Neural cell (in vitro differentiated cells): ENCODE data around the gene ADGRB2. TPM values are rescaled to one million over a fixed set of nuclear protein-coding genes. Genes with fewer than 3 reads are reported as not detected.

Experiments used
- H2AFZ ChIP-seq: fragments of 200-600, 300-800 bp; sonication (generic), shearing (Covaris generic); 2 replicates; pipeline ENCODE4 v1.6.0; 2014; ENCODE audit warnings: low read depth, mild to moderate bottlenecking, antibody characterized with exemption, low read length, moderate library complexity
- H3F3A ChIP-seq: fragments of 200-600 bp; shearing (Covaris generic); 2 replicates; pipeline ENCODE4 v1.6.1; 2016; ENCODE audit warnings: mild to moderate bottlenecking, moderate library complexity, mixed read lengths, antibody characterized with exemption, low read length; ENCODE audit not compliant: insufficient read depth, poor library complexity, severe bottlenecking
- H3K27ac ChIP-seq: fragments of 200-600, 300-800 bp; sonication (generic), shearing (Covaris generic); 2 replicates; pipeline ENCODE4 v1.5.1; 2014; ENCODE audit warnings: mild to moderate bottlenecking, low read length, moderate library complexity
- H3K27me3 ChIP-seq: fragments of 300-800, 200-600 bp; sonication (generic), shearing (Covaris generic); 2 replicates; pipeline ENCODE4 v1.6.0; 2014; ENCODE audit warnings: mild to moderate bottlenecking, low read depth, low read length, moderate library complexity; ENCODE audit not compliant: insufficient read depth
- H3K36me3 ChIP-seq: fragments of 300-800, 200-600 bp; sonication (generic), shearing (Covaris generic); 2 replicates; pipeline ENCODE4 v1.5.1; 2014; ENCODE audit warnings: mild to moderate bottlenecking, antibody characterized with exemption, low read length, moderate library complexity; ENCODE audit not compliant: insufficient read depth
- H3K4me2 ChIP-seq: fragments of 300-800, 200-600 bp; sonication (generic), shearing (Covaris generic); 2 replicates; pipeline ENCODE4 v1.6.0; 2014; ENCODE audit warnings: mild to moderate bottlenecking, low read length
- H3K4me3 ChIP-seq: fragments of 300-800, 200-600 bp; sonication (generic), shearing (Covaris generic); 2 replicates; pipeline ENCODE4 v1.5.1; 2014; ENCODE audit warnings: mild to moderate bottlenecking, low read length, moderate library complexity
- H3K79me2 ChIP-seq: fragments of 200-600 bp; shearing (Covaris generic); replicated peaks from 2 replicates; pipeline ENCODE4 v1.6.0; 2014; ENCODE audit warnings: mild to moderate bottlenecking, low read length, moderate library complexity; ENCODE audit not compliant: insufficient read depth
- H3K9ac ChIP-seq: fragments of 300-800, 200-600 bp; sonication (generic), shearing (Covaris generic); 2 replicates; pipeline ENCODE4 v1.6.1; 2016; ENCODE audit warnings: mild to moderate bottlenecking, low read length, mixed read lengths
- H3K9me2 ChIP-seq: fragments of 200-600 bp; shearing (Covaris generic); 2 replicates; pipeline ENCODE4 v1.6.1; 2016; ENCODE audit warnings: mild to moderate bottlenecking, low read length, mixed read lengths; ENCODE audit not compliant: insufficient read depth
- H3K9me3 ChIP-seq: fragments of 200-600, 300-800 bp; sonication (generic), shearing (Covaris generic); 2 replicates; pipeline ENCODE4 v1.6.1; 2016; ENCODE audit warnings: mild to moderate bottlenecking, mixed run types, low read length, moderate library complexity, mixed read lengths
- H4K20me1 ChIP-seq: fragments of 200-600 bp; shearing (Covaris generic); 2 replicates; pipeline ENCODE4 v1.6.1; 2016; ENCODE audit warnings: mild to moderate bottlenecking, mixed run types; ENCODE audit not compliant: insufficient read depth
- CTCF ChIP-seq: fragments of 450-650 bp; IDR thresholded peaks from 2 replicates; pipeline ENCODE4 v1.5.1; 2014; ENCODE audit warnings: antibody characterized with exemption, mild to moderate bottlenecking, moderate library complexity; ENCODE audit not compliant: poor library complexity, severe bottlenecking
- EP300 ChIP-seq: fragments of 450-650 bp; conservative IDR thresholded peaks from 2 replicates; pipeline ENCODE4 v1.6.1; 2014; ENCODE audit warnings: antibody characterized with exemption, mild to moderate bottlenecking, moderate library complexity; ENCODE audit not compliant: poor library complexity, severe bottlenecking
- EZH2 ChIP-seq: fragments of 200-600, 300-800 bp; shearing (Covaris generic), sonication (generic); IDR thresholded peaks from 2 replicates; pipeline ENCODE4 v1.6.1; 2014; ENCODE audit warnings: antibody characterized with exemption, low read length, borderline replicate concordance, mild to moderate bottlenecking; ENCODE audit not compliant: insufficient read depth, poor library complexity, severe bottlenecking
- MXI1 ChIP-seq: fragments of 450-650 bp; conservative IDR thresholded peaks from 2 replicates; pipeline ENCODE4 v1.6.1; 2014; ENCODE audit warnings: antibody characterized with exemption, mild to moderate bottlenecking; ENCODE audit not compliant: poor library complexity, severe bottlenecking
- POLR2AphosphoS5 ChIP-seq: IDR thresholded peaks from 2 replicates; pipeline ENCODE4 v1.6.1; 2012
- RAD21 ChIP-seq: fragments of 450-650 bp; conservative IDR thresholded peaks from 2 replicates; pipeline ENCODE4 v1.6.1; 2014; ENCODE audit warnings: antibody characterized with exemption, mild to moderate bottlenecking, moderate library complexity
- REST ChIP-seq: IDR thresholded peaks from 2 replicates; pipeline ENCODE4 v1.6.1; 2012; ENCODE audit warnings: borderline replicate concordance
- SMC3 ChIP-seq: fragments of 450-650 bp; conservative IDR thresholded peaks from 2 replicates; pipeline ENCODE4 v1.6.1; 2014; ENCODE audit warnings: antibody characterized with exemption, mild to moderate bottlenecking, moderate library complexity; ENCODE audit not compliant: poor library complexity
- TAF1 ChIP-seq: IDR thresholded peaks from 2 replicates; pipeline ENCODE4 v1.6.1; 2012; ENCODE audit warnings: low read depth
- polyA plus RNA-seq: library from polyadenylated mRNA; depleted of rRNA; stranded (reverse); fragments of >200 nt; gene quantifications from 2 replicates; pipeline ENCODE4 v1.2.3, GENCODE V29; 2014

The ADGRB2 gene
- polyA plus RNA-seq, 1 donor from 2014 or later = 45.0 TPM

GRCh38 chr1:31762726-31763670, 1.1 kb downstream of the ADGRB2 start:
- Histone ChIP-seq H3K27ac (peak overlapping the region; percentile 82), H4K20me1 (peaks cover 4% of the 10 kb centered on the region), H3K4me3 (peak overlapping the region; percentile 90), H3K9me2 (no peaks in the 10 kb centered on the region), H3F3A (no peaks in the 10 kb centered on the region), H3K9ac (peak overlapping the region; percentile 84), H3K79me2 (peaks cover 25% of the 10 kb centered on the region), H3K4me2 (peak overlapping the region; percentile 94), H3K36me3 (no peaks in the 10 kb centered on the region), H3K9me3 (no peaks in the 10 kb centered on the region), H3K27me3 (no peaks in the 10 kb centered on the region), H2AFZ (no peak overlapping the region)
- TF ChIP-seq EZH2 = no peak
- peak; percentile 79 for TF ChIP-seq RAD21
- TF ChIP-seq MXI1 = peak; percentile 26
- peak; percentile 84 for TF ChIP-seq CTCF
- no peak for TF ChIP-seq TAF1
- TF ChIP-seq SMC3 = peak; percentile 83
- peak; percentile 10 for TF ChIP-seq POLR2AphosphoS5

GRCh38 chr1:31762323-31762722, 1.8 kb downstream of the ADGRB2 start:
- peak overlapping the region; percentile 82 for H3K27ac ChIP-seq
- peak overlapping the region; percentile 94 for H3K4me2 ChIP-seq
- TF ChIP-seq REST (no peak), CTCF (no peak), RAD21 (no peak), MXI1 (no peak), SMC3 (no peak), POLR2AphosphoS5 (no peak), EZH2 (no peak), EP300 (no peak), TAF1 (no peak)
- H3K9me2 ChIP-seq = no peaks in the 10 kb centered on the region
- peak overlapping the region; percentile 90 for H3K4me3 ChIP-seq
- H3K9ac ChIP-seq = peak overlapping the region; percentile 84
- H3K27me3 ChIP-seq = no peaks in the 10 kb centered on the region
- H2AFZ ChIP-seq = no peak overlapping the region
- H3K36me3 ChIP-seq = no peaks in the 10 kb centered on the region
- H3K79me2 ChIP-seq = peaks cover 25% of the 10 kb centered on the region
- no peaks in the 10 kb centered on the region for H3K9me3 ChIP-seq
- H4K20me1 ChIP-seq = peaks cover 4% of the 10 kb centered on the region
- H3F3A ChIP-seq = no peaks in the 10 kb centered on the region
